Endothelial cell of umbilical vein (primary cell): Measurements from ENCODE around the gene OTP.
"Not testable (repeated sequence)": the region's sequence is repeated elsewhere in the genome, so short reads cannot be mapped to it uniquely, and the experiment has no call there.

ENCODE experiments used
- CTCF ChIP-seq, 2 donors: IDR thresholded peaks; 1 replicate in 1 of 2; 2 replicates in 1 of 2; pipeline ENCODE4 v1.5.1; 2011; ENCODE audit warnings: low read length in 2 of 2, mild to moderate bottlenecking in 2 of 2, moderate library complexity in 2 of 2, control low read depth in 1 of 2, inconsistent platforms in 1 of 2, low read depth in 1 of 2; ENCODE audit not compliant: insufficient read depth in 1 of 2; ENCODE audit errors: extremely low read depth in 1 of 2
- EZH2 ChIP-seq: IDR thresholded peaks from 2 replicates; pipeline ENCODE4 v1.6.1; 2012; ENCODE audit warnings: borderline replicate concordance, low read depth, mild to moderate bottlenecking, moderate library complexity, low read length, inconsistent platforms; ENCODE audit not compliant: severe bottlenecking
- FOS ChIP-seq: IDR thresholded peaks from 2 replicates; pipeline ENCODE4 v1.6.1; 2011; ENCODE audit warnings: mild to moderate bottlenecking, low read length, moderate library complexity, borderline replicate concordance; ENCODE audit not compliant: insufficient read depth
- GATA2 ChIP-seq: IDR thresholded peaks from 2 replicates; pipeline ENCODE4 v1.7.0; 2011; ENCODE audit warnings: low read depth, mild to moderate bottlenecking, moderate library complexity, mixed read lengths, low read length; ENCODE audit not compliant: insufficient read length, insufficient read depth
- JUN ChIP-seq: IDR thresholded peaks from 2 replicates; pipeline ENCODE4 v1.6.1; 2011; ENCODE audit warnings: borderline replicate concordance, low read depth; ENCODE audit not compliant: insufficient read length, insufficient read depth
- MAX ChIP-seq: IDR thresholded peaks from 2 replicates; pipeline ENCODE4 v1.6.1; 2011; ENCODE audit not compliant: insufficient read depth, insufficient read length
- MYC ChIP-seq: IDR thresholded peaks from one replicate; pipeline ENCODE4 v1.6.1; 2011; ENCODE audit warnings: mild to moderate bottlenecking, low read depth, low read length
- POLR2A ChIP-seq: IDR thresholded peaks from 2 replicates; pipeline ENCODE4 v1.6.1; 2012; ENCODE audit warnings: low read depth, mild to moderate bottlenecking, control low read depth, low read length
- POLR2AphosphoS5 ChIP-seq: IDR thresholded peaks from 2 replicates; pipeline ENCODE4 v1.6.1; 2012; ENCODE audit warnings: low read depth, mild to moderate bottlenecking, control low read depth, low read length, moderate library complexity; ENCODE audit not compliant: insufficient read depth

- not testable (repeated sequence) for TF ChIP-seq EZH2; CTCF (IDR thresholded peaks at IDR 0.05; ENCODE audit: extremely low read depth in 1 of 2, insufficient read depth in 1 of 2, low read depth in 1 of 2, low read length in 2 of 2); GATA2; POLR2AphosphoS5; MAX; POLR2A; FOS; JUN; MYC
Measured at GRCh38 chr5:77582143-77582542, 56.4 kb downstream of the OTP start.
